ENCODE results near the gene ARSG. TPM values are rescaled to one million over a fixed set of nuclear protein-coding genes. Genes with fewer than 3 reads are reported as not detected.

The ARSG gene
- total and polyA plus RNA-seq, 10 of the 15 experiments (the other 5 are each of a cell fraction or from before 2014, with no cell fraction given): 2.9 to 13.5 (median 7.6) TPM

DNA sequence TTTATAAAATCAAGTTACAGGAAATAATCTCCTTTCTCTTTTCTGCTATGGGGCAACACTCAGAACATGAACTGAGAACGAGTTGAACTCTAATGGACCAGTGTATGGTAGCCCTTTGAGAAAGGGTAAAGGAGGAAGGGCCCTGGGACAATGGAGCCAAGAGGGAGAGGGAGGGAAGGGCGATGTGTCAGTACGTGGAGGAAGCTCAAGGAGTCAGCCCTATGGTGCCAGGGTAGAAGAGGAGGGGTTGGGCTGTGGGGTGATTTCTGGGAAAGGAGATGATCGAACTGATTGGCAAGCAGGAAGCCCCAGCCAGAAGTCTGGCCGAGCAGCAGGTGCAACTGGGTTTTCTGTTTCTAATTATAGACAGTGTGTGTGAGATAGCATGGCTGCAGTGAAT is 170.3 kb downstream of the ARSG start:
- Histone ChIP-seq H3K36me3 (ENCODE audit: control insufficient read depth in 2 of 2, insufficient read depth in 2 of 2, low read length in 1 of 2) (no peaks in the 10 kb centered on the region), H3K27ac (ENCODE audit: control insufficient read depth, insufficient read depth) (peak overlapping the region; percentile 78), H3K4me1 (ENCODE audit: control insufficient read depth, insufficient read depth, low read length) (peaks cover 37% of the 10 kb centered on the region), H3K27me3 (replicated peaks in 1 of 2; ENCODE audit: control insufficient read depth in 2 of 2, insufficient read depth in 2 of 2, low read length in 1 of 2) (no peaks in the 10 kb centered on the region), H3K9ac (ENCODE audit: control insufficient read depth, insufficient read depth, low read length) (peak overlapping the region; percentile 13; the same call in 1 of the 2 replicates), H2AFZ (ENCODE audit: control insufficient read depth, low read depth, low read length) (peak overlapping the region; percentile 49), H3K4me3 (0 out of 2 replicates have a peak overlapping the region, but pooled peaks have one; percentile 34), H3K79me2 (ENCODE audit: control insufficient read depth, insufficient read depth, low read length) (peaks cover 2% of the 10 kb centered on the region; the same call in 1 of the 2 replicates), H4K20me1 (ENCODE audit: control insufficient read depth, insufficient read depth) (no peaks in the 10 kb centered on the region), H3K9me3 (replicated peaks; ENCODE audit: control insufficient read depth, insufficient read depth, low read length) (no peaks in the 10 kb centered on the region), H3K4me2 (ENCODE audit: control insufficient read depth, insufficient read depth) (peak overlapping the region; percentile 30)
- no TSS peak for BruUV-seq (replicated peaks)
- in situ Hi-C loops (cut with MboI): loop anchor here (10.0 kb wide), 1 partner anchor 497 kb away; no protein-coding TSS in a partner anchor
- CTCF ChIA-PET: interaction anchor here (1.2 to 10.9 kb wide), 15 partner anchors 20 to 424 kb away, joined by 3 to 222 read pairs (median 7); partner anchors contain the start of genes AMZ2 and ARSG
- 1% methylated on average over 5 of the region's 5 CpGs for WGBS (ENCODE audit: insufficient coverage, insufficient replicate concordance, low lambda C conversion rate, missing lambda C conversion rate)
- ATAC-seq (peak; percentile 8), FAIRE-seq (no peak), DNase-seq (ENCODE audit: low read depth, low spot score) (no peak)
- POLR2A ChIA-PET: interaction anchor here (0.5 to 4.8 kb wide), 9 partner anchors 8 to 281 kb away, joined by 3 to 46 read pairs (median 7); partner anchors contain the start of genes ARSG and SLC16A6
- RAD21 ChIA-PET (ENCODE audit: unreplicated experiment): interaction anchor here (0.5 to 14.6 kb wide), 15 partner anchors 23 to 463 kb away, joined by 3 to 157 read pairs (median 8); partner anchors contain the start of genes AMZ2, ARSG and SLC16A6
- intact Hi-C loops (cut with micrococcal nuclease; ENCODE audit: unreplicated experiment): loop anchor here (5.0 to 10.0 kb wide), 3 partner anchors 259 to 497 kb away; no protein-coding TSS in a partner anchor
- SMC1A ChIA-PET (ENCODE audit: uncharacterized antibody, unreplicated experiment): interaction anchor here (1.1 to 16.2 kb wide), 17 partner anchors 8 to 293 kb away, joined by 3 to 288 read pairs (median 6); partner anchors contain the start of genes AMZ2 and SLC16A6
- TF ChIP-seq, protein P1, sequence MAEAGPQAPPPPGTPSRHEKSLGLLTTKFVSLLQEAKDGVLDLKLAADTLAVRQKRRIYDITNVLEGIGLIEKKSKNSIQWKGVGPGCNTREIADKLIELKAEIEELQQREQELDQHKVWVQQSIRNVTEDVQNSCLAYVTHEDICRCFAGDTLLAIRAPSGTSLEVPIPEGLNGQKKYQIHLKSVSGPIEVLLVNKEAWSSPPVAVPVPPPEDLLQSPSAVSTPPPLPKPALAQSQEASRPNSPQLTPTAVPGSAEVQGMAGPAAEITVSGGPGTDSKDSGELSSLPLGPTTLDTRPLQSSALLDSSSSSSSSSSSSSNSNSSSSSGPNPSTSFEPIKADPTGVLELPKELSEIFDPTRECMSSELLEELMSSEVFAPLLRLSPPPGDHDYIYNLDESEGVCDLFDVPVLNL (IDR thresholded peaks at IDR 0.05; ENCODE audit: low read depth, low read length): no peak
- TF ChIP-seq ATF7 (IDR thresholded peaks at IDR 0.05; ENCODE audit: low read depth): no peak
- no peak for TF ChIP-seq SUZ12 (IDR thresholded peaks at IDR 0.05; ENCODE audit: unreplicated experiment)
- TF ChIP-seq SUPT20H (IDR thresholded peaks at IDR 0.05; ENCODE audit: borderline replicate concordance, control insufficient read depth, low read depth, low read length): no peak
- TF ChIP-seq, protein P2, sequence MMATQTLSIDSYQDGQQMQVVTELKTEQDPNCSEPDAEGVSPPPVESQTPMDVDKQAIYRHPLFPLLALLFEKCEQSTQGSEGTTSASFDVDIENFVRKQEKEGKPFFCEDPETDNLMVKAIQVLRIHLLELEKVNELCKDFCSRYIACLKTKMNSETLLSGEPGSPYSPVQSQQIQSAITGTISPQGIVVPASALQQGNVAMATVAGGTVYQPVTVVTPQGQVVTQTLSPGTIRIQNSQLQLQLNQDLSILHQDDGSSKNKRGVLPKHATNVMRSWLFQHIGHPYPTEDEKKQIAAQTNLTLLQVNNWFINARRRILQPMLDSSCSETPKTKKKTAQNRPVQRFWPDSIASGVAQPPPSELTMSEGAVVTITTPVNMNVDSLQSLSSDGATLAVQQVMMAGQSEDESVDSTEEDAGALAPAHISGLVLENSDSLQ (IDR thresholded peaks at IDR 0.05): peak; percentile 45; the same call in 1 of the 2 replicates
- no peak for TF ChIP-seq DPF2 (IDR thresholded peaks at IDR 0.05)
- TF ChIP-seq, protein P3, sequence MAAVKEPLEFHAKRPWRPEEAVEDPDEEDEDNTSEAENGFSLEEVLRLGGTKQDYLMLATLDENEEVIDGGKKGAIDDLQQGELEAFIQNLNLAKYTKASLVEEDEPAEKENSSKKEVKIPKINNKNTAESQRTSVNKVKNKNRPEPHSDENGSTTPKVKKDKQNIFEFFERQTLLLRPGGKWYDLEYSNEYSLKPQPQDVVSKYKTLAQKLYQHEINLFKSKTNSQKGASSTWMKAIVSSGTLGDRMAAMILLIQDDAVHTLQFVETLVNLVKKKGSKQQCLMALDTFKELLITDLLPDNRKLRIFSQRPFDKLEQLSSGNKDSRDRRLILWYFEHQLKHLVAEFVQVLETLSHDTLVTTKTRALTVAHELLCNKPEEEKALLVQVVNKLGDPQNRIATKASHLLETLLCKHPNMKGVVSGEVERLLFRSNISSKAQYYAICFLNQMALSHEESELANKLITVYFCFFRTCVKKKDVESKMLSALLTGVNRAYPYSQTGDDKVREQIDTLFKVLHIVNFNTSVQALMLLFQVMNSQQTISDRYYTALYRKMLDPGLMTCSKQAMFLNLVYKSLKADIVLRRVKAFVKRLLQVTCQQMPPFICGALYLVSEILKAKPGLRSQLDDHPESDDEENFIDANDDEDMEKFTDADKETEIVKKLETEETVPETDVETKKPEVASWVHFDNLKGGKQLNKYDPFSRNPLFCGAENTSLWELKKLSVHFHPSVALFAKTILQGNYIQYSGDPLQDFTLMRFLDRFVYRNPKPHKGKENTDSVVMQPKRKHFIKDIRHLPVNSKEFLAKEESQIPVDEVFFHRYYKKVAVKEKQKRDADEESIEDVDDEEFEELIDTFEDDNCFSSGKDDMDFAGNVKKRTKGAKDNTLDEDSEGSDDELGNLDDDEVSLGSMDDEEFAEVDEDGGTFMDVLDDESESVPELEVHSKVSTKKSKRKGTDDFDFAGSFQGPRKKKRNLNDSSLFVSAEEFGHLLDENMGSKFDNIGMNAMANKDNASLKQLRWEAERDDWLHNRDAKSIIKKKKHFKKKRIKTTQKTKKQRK (IDR thresholded peaks at IDR 0.05; ENCODE audit: low read depth, low read length): no peak
- no peak for TF ChIP-seq POU2F2 (IDR thresholded peaks at IDR 0.05; ENCODE audit: borderline replicate concordance, low read depth, low read length)
- peak; percentile 26; the same call in 1 of the 2 replicates for TF ChIP-seq YY1 (IDR thresholded peaks at IDR 0.05; ENCODE audit: low read depth, low read length)
- no peak for TF ChIP-seq GABPA (IDR thresholded peaks at IDR 0.05; ENCODE audit: low read depth)
- TF ChIP-seq, protein P4, sequence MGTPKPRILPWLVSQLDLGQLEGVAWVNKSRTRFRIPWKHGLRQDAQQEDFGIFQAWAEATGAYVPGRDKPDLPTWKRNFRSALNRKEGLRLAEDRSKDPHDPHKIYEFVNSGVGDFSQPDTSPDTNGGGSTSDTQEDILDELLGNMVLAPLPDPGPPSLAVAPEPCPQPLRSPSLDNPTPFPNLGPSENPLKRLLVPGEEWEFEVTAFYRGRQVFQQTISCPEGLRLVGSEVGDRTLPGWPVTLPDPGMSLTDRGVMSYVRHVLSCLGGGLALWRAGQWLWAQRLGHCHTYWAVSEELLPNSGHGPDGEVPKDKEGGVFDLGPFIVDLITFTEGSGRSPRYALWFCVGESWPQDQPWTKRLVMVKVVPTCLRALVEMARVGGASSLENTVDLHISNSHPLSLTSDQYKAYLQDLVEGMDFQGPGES (IDR thresholded peaks at IDR 0.05): no peak
- TF ChIP-seq HDAC6 (IDR thresholded peaks at IDR 0.05; ENCODE audit: unreplicated experiment): no peak
- TF ChIP-seq ZZZ3 (IDR thresholded peaks at IDR 0.05; ENCODE audit: control insufficient read depth, insufficient read length, low read depth): no peak
- TF ChIP-seq, protein P5, sequence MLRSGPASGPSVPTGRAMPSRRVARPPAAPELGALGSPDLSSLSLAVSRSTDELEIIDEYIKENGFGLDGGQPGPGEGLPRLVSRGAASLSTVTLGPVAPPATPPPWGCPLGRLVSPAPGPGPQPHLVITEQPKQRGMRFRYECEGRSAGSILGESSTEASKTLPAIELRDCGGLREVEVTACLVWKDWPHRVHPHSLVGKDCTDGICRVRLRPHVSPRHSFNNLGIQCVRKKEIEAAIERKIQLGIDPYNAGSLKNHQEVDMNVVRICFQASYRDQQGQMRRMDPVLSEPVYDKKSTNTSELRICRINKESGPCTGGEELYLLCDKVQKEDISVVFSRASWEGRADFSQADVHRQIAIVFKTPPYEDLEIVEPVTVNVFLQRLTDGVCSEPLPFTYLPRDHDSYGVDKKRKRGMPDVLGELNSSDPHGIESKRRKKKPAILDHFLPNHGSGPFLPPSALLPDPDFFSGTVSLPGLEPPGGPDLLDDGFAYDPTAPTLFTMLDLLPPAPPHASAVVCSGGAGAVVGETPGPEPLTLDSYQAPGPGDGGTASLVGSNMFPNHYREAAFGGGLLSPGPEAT (IDR thresholded peaks at IDR 0.05; ENCODE audit: low read depth): no peak
- no peak for TF ChIP-seq NR2F1 (conservative IDR thresholded peaks at IDR 0.05)
